Keratinocyte (primary cell): ENCODE data around the gene RNF141. TPM values are rescaled to one million over a fixed set of nuclear protein-coding genes. Genes with fewer than 3 reads are reported as not detected.

Source experiments
- DNase-seq: peaks from one replicate; pipeline ENCODE4 v3.0.0-alpha.2; 2011; ENCODE audit warnings: low read depth, missing footprints, low spot score
- FAIRE-seq: peaks from 2 replicates; lab custom pipeline; 2011; peaks lifted over from hg19 to GRCh38; lab: Jason Lieb, UNC
- H2AFZ ChIP-seq: 2 replicates; pipeline ENCODE4 v1.6.0; 2012; ENCODE audit warnings: low read length, control low read depth, inconsistent platforms; ENCODE audit not compliant: control insufficient read depth
- H3K27ac ChIP-seq: 2 replicates; pipeline ENCODE4 v1.5.1; 2011; ENCODE audit warnings: low read length; ENCODE audit not compliant: control insufficient read depth, insufficient read depth
- H3K27me3 ChIP-seq: 3 replicates; pipeline ENCODE4 v1.6.0; 2011; ENCODE audit warnings: low read length; ENCODE audit not compliant: control insufficient read depth, insufficient read depth; ENCODE audit errors: extremely low read depth
- H3K36me3 ChIP-seq, 2 experiments: 2 replicates in 1 of 2; 3 replicates in 1 of 2; pipeline ENCODE4 v1.5.1; 2011; ENCODE audit warnings: low read length in 2 of 2, mild to moderate bottlenecking in 1 of 2; ENCODE audit not compliant: control insufficient read depth in 2 of 2, insufficient read depth in 2 of 2; ENCODE audit errors: extremely low read depth in 1 of 2
- H3K4me1 ChIP-seq: 3 replicates; pipeline ENCODE4 v1.5.1; 2011; ENCODE audit warnings: low read length; ENCODE audit not compliant: control insufficient read depth, insufficient read depth; ENCODE audit errors: extremely low read depth
- H3K4me2 ChIP-seq: 3 replicates; pipeline ENCODE4 v1.6.0; 2011; ENCODE audit warnings: low read depth, low read length; ENCODE audit not compliant: control insufficient read depth, insufficient read depth; ENCODE audit errors: extremely low read depth
- H3K4me3 ChIP-seq, 3 experiments: fragments of 200-600 bp in 1 of 3; sonication (generic) in 1 of 3; 2 replicates in 2 of 3; 3 replicates in 1 of 3; pipeline ENCODE4 v1.5.1; 2011 to 2016; ENCODE audit warnings: low read length in 3 of 3, mild to moderate bottlenecking in 3 of 3, control low read depth in 2 of 3, inconsistent platforms in 1 of 3, low read depth in 1 of 3, mixed read lengths in 1 of 3, mixed run types in 1 of 3, moderate library complexity in 1 of 3; ENCODE audit not compliant: control insufficient read depth in 2 of 3, insufficient read depth in 2 of 3; ENCODE audit errors: extremely low read depth in 1 of 3
- H3K79me2 ChIP-seq: 2 replicates; pipeline ENCODE4 v1.6.0; 2012; ENCODE audit warnings: low read length; ENCODE audit not compliant: control insufficient read depth, insufficient read depth
- H3K9ac ChIP-seq: 3 replicates; pipeline ENCODE4 v1.6.0; 2011; ENCODE audit warnings: low read length; ENCODE audit not compliant: control insufficient read depth, insufficient read depth; ENCODE audit errors: extremely low read depth
- H3K9me1 ChIP-seq: 3 replicates; pipeline ENCODE4 v1.6.0; 2011; ENCODE audit warnings: low read length; ENCODE audit not compliant: control insufficient read depth, insufficient read depth; ENCODE audit errors: extremely low read depth
- H3K9me3 ChIP-seq: 2 replicates; pipeline ENCODE4 v1.5.1; 2012; ENCODE audit warnings: low read depth, low read length; ENCODE audit not compliant: control insufficient read depth
- H4K20me1 ChIP-seq: 3 replicates; pipeline ENCODE4 v1.6.0; 2011; ENCODE audit warnings: low read length; ENCODE audit not compliant: control insufficient read depth, insufficient read depth; ENCODE audit errors: extremely low read depth
- CTCF ChIP-seq, 3 experiments: IDR thresholded peaks in 1 of 3; conservative IDR thresholded peaks in 1 of 3; optimal IDR thresholded peaks in 1 of 3; 2 replicates in 2 of 3; 3 replicates in 1 of 3; pipeline versions ENCODE3 to v1.5.1; 2011; ENCODE audit warnings: low read length in 3 of 3, mild to moderate bottlenecking in 3 of 3, moderate library complexity in 2 of 3, control low read depth in 1 of 3, inconsistent platforms in 1 of 3; ENCODE audit not compliant: insufficient read depth in 2 of 3; ENCODE audit errors: extremely low read depth in 1 of 3
- EZH2 ChIP-seq: IDR thresholded peaks from one replicate; pipeline ENCODE4 v1.6.1; 2012; ENCODE audit warnings: inconsistent platforms, mild to moderate bottlenecking, low read length, moderate library complexity
- dilution Hi-C: fragments of 300-500 bp; cut with MboI; formaldehyde crosslinking; loops from one replicate; pipeline ENCODE4 v1.7.0; 2020; ENCODE audit warnings: low sequenced_read_pairs; ENCODE audit not compliant: extremely low pct_ligation_motif_present
- polyA plus RNA-seq, 5 experiments: library from polyadenylated mRNA; depleted of rRNA in 3 of 5; stranded (reverse) in 3 of 5; stranded (forward) in 1 of 5; unstranded in 1 of 5; fragments of >200 nt; gene quantifications; 1 replicate in 1 of 5; 2 replicates in 3 of 5; 3 replicates in 1 of 5; pipeline versions ENCODE4 v1.2.1 to v1.2.3, GENCODE V29; 2011 to 2012; ENCODE audit warnings: missing spikeins in 2 of 5, low read depth in 1 of 5, low replicate concordance in 1 of 5

RNF141 gene
- polyA plus RNA-seq, 1 donor (not counting 4 experiments of a cell fraction or from before 2014, with no cell fraction given): 59.1 TPM

- peak overlapping the region in 2 of 3 experiments; percentile 94 to 98 for H3K4me3 ChIP-seq
- H3K79me2 ChIP-seq: peaks cover 22% of the 10 kb centered on the region
- H3K9ac ChIP-seq: peak overlapping the region; percentile 97
- H2AFZ ChIP-seq: no peak overlapping the region
- H3K36me3 ChIP-seq: no peaks in the 10 kb centered on the region
- H3K27me3 ChIP-seq: no peaks in the 10 kb centered on the region
- H3K9me3 ChIP-seq: peaks cover under 1% of the 10 kb centered on the region
- peaks cover 11% of the 10 kb centered on the region for H3K4me1 ChIP-seq
- dilution Hi-C loops: no loop called here
- no peaks in the 10 kb centered on the region for H3K9me1 ChIP-seq
- H3K4me2 ChIP-seq: peak overlapping the region; percentile 97
- peak overlapping the region; percentile 97 for H3K27ac ChIP-seq
- FAIRE-seq (no peak), DNase-seq (no peak)
- H4K20me1 ChIP-seq: no peaks in the 10 kb centered on the region
- TF ChIP-seq CTCF (optimal IDR thresholded peaks at IDR 0.05 in 1 of 3, IDR thresholded peaks at IDR 0.05 in 1 of 3, conservative IDR thresholded peaks at IDR 0.05 in 1 of 3; ENCODE audit: extremely low read depth in 1 of 3, insufficient read depth in 2 of 3, low read length in 3 of 3): no peak
- TF ChIP-seq EZH2: no peak
These were observed 1.6 kb downstream of the RNF141 start for GRCh38 chr11:10539339-10539738.

- Histone ChIP-seq H3K27me3 (no peaks in the 10 kb centered on the region), H3K36me3 (peaks cover 0 to under 1% of the 10 kb centered on the region in 2 experiments), H3K79me2 (peaks cover 22% of the 10 kb centered on the region), H3K27ac (no peak overlapping the region), H3K9me1 (no peaks in the 10 kb centered on the region), H3K4me3 (no peak overlapping the region), H3K9me3 (no peaks in the 10 kb centered on the region), H3K9ac (no peak overlapping the region), H3K4me1 (peaks cover 11% of the 10 kb centered on the region), H4K20me1 (no peaks in the 10 kb centered on the region), H2AFZ (no peak overlapping the region), H3K4me2 (peak overlapping the region; percentile 97)
- dilution Hi-C loops: no loop called here
- FAIRE-seq: no peak
- no peak for DNase-seq
- no peak for TF ChIP-seq EZH2
- no peak for TF ChIP-seq CTCF (optimal IDR thresholded peaks at IDR 0.05 in 1 of 3, IDR thresholded peaks at IDR 0.05 in 1 of 3, conservative IDR thresholded peaks at IDR 0.05 in 1 of 3; ENCODE audit: extremely low read depth in 1 of 3, insufficient read depth in 2 of 3, low read length in 3 of 3)
These were observed 2.1 kb downstream of the RNF141 start for GRCh38 chr11:10538924-10539323.
